GM12865 (cell line): ENCODE data around the gene PKNOX2.

Experiments
- DNase-seq: peaks from one replicate; pipeline ENCODE4 v3.0.0; 2010; ENCODE audit warnings: low read depth
- H3K4me3 ChIP-seq: 2 replicates; pipeline ENCODE4 v1.5.1; 2011; ENCODE audit warnings: mild to moderate bottlenecking, low read depth, low read length, control low read depth
- TF ChIP-seq, protein P1 (sequence below): IDR thresholded peaks from 2 replicates; pipeline ENCODE4 v1.5.1; 2011; ENCODE audit warnings: low read length, control low read depth, low read depth, inconsistent platforms; ENCODE audit not compliant: insufficient read depth; ENCODE audit errors: missing control alignments

Gene PKNOX2

GRCh38 chr11:125465701-125466100, 301.1 kb downstream of the PKNOX2 start:
- TF ChIP-seq, protein P1, sequence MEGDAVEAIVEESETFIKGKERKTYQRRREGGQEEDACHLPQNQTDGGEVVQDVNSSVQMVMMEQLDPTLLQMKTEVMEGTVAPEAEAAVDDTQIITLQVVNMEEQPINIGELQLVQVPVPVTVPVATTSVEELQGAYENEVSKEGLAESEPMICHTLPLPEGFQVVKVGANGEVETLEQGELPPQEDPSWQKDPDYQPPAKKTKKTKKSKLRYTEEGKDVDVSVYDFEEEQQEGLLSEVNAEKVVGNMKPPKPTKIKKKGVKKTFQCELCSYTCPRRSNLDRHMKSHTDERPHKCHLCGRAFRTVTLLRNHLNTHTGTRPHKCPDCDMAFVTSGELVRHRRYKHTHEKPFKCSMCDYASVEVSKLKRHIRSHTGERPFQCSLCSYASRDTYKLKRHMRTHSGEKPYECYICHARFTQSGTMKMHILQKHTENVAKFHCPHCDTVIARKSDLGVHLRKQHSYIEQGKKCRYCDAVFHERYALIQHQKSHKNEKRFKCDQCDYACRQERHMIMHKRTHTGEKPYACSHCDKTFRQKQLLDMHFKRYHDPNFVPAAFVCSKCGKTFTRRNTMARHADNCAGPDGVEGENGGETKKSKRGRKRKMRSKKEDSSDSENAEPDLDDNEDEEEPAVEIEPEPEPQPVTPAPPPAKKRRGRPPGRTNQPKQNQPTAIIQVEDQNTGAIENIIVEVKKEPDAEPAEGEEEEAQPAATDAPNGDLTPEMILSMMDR: no peak
- no peak overlapping the region for H3K4me3 ChIP-seq
- DNase-seq: no peak

DNA sequence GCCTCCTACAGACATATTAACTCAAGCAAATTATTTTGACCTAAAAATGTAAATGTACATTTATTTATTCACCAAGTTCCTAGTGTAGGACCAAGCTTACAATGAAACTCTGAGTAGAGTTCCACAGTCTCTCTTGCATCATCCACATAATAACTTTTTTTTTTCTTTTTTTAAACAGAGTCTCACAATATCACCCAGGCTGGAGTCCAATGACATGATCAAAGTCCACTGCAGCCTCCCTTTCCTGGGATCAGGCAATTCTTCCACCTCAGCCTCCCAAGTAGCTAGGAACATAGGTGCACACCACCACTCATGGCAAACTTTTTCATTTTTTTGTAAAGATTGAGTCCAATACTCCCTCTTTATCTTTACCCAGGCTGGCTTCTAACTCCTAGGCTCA, 303.5 kb downstream of the PKNOX2 start:
- TF ChIP-seq, protein P1: no peak
- DNase-seq: no peak
- no peak overlapping the region for H3K4me3 ChIP-seq

- H3K4me3 ChIP-seq: no peak overlapping the region
These were observed 304.3 kb downstream of the PKNOX2 start for GRCh38 chr11:125468852-125469251.

DNA sequence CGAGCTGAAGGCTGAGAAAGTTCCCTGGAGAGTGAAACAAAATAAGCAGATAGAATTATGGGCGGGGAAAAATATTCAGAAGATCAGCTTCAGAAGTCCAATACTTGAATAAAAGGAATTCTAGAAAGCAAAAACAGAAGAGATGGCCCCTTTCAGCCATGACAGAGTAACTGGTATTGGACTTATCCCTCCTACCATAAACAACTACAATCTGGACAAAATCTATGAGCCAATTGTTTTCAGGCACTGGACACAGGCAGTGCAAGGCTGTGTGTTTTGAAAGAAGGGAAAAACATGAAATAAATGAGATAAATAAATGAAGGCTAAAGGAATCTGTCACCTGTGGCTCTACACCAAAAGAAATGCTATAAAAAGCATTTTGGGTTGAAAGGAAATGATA, 305.8 kb downstream of the PKNOX2 start:
- TF ChIP-seq, protein P1: no peak
- no peak for DNase-seq
- H3K4me3 ChIP-seq: no peak overlapping the region

More at GRCh38 chr11:125468852-125469251, 304.3 kb downstream of the PKNOX2 start:
- DNase-seq: no peak
- TF ChIP-seq, protein P1: no peak

DNA sequence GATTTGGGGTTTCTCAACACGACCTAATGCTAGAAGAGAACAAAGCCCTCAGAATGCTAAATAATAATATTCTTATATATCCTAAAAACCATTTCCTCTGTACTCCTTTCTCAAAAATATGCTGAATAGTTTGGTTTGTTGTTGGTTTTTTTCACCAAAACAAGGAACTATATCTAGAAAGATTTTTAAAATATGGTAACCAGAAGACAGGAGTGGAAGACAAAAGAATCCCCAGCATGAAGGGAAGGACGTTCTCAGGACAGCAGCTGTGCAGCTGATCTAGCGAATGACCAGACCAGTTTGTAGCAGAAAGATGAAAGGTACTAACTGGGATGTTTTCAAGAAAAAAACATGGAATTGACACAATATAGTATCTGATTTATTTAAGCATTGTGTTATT, 312.2 kb downstream of the PKNOX2 start:
- TF ChIP-seq, protein P1: no peak
- no peak for DNase-seq
- no peak overlapping the region for H3K4me3 ChIP-seq

DNA sequence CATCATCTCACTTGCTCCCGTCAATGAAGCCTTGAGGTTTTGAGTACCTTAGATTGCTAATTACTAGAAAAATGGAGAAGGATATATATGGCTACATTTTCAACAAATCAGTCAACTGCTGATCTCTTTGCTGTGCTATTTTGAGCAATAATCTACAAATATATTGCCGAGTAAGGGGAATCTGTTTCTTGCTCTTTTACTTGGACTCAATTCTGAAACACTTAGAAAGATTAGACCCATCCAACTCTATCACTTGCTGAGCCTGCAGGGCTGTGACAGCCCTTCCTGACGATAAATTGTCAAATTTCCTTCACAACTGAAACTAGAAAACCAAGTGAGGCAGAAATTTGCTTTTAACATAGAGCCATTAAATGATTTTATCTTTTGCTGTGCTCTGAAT, 314.6 kb downstream of the PKNOX2 start:
- TF ChIP-seq, protein P1: no peak

DNA sequence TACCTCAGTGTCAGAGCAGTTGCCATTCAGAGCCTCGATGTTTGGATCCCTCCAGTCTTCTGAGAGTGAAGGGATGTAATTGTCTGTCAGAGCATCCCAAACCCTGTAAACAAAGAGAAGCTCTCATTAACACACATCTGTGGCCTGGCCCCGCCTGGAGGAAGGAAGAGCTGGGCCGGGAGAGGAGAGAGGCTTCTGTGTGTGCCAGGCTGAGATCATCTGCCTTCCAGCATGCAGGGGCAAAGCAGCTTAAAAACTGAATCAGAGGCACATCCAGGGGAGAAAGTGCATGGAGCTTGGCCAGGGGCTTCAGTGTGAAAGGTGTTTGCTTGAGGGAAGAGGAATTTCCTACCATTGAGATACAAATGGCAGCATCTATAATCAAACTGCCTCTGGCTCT, 317.0 kb downstream of the PKNOX2 start:
- no peak overlapping the region for H3K4me3 ChIP-seq
- no peak for DNase-seq
- TF ChIP-seq, protein P1: no peak

More for the DNA sequence above, 314.6 kb downstream of the PKNOX2 start:
- DNase-seq: no peak
- no peak overlapping the region for H3K4me3 ChIP-seq
